ENCODE data around the gene CH25H.
A peak's percentile ranks its signal among the peaks of the same experiment; 100 is the strongest.
"Not testable (repeated sequence)": the region's sequence is repeated elsewhere in the genome, so short reads cannot be mapped to it uniquely, and the experiment has no call there.

The CH25H gene

DNA sequence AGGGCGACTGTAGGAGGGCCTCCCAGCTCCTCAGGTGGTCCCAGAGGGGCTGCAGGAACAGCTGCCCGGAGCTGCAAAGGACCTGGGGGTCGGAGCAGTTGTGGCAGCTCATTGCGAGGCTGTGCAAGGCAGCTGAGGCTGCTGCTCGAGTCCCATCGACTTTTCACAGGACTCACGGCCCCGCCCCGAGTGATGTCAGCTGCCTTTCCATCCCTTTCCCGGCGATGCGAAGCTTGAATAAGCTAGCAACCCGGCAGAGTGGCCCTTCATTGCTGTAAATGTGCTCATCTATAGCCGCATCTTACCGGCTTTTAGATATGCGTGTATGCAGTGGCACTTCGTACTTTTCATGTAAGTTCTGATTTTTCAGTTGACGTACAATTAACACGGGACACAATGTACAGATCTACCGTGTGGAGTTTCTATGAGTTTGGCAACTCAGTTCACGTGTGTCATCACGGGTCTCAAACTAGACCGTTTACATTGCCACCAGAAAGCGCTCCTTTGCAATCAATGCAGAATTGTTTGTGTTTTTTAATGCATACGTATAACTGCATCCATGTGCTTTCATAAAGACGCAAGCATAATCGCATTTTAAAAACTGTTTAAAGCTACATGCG lies at the start of gene CH25H:
TSS of gene CH25H (minus strand) at position 137 of the 620 bp plus-strand sequence. CDS start at position 112, 25 bp downstream.
- TF ChIP-seq CTCF (IDR thresholded peaks at IDR 0.05; ENCODE audit: insufficient read depth, low read length, missing control alignments), result no peak
- ChIA-PET CTCF (interaction anchor here (0.7 to 11.3 kb wide), 12 partner anchors 8 to 371 kb away, joined by 3 to 166 read pairs (median 4); partner anchors contain the start of gene FAS), POLR2A (interaction anchor here (0.7 to 1.7 kb wide), 5 partner anchors 19 to 128 kb away, joined by 3 to 9 read pairs (median 4); no protein-coding TSS in a partner anchor)
- H3K4me3 ChIP-seq (ENCODE audit: low read depth, low read length), result peak within 1 kb of the TSS; percentile 66
- DNase-seq (ENCODE audit: low read depth, low spot score), result no peak

- no peak for DNase-seq (ENCODE audit: low read depth, low spot score)
- H3K4me3 ChIP-seq (ENCODE audit: low read depth, low read length), result no peak overlapping the region
- TF ChIP-seq CTCF (IDR thresholded peaks at IDR 0.05; ENCODE audit: insufficient read depth, low read length, missing control alignments), result no peak
- ChIA-PET POLR2A (no interaction called here), CTCF (interaction anchor here (0.9 to 1.8 kb wide), 4 partner anchors 99 to 158 kb away, joined by 3 to 18 read pairs (median 4); partner anchors contain the start of gene IFIT5)
Observed at GRCh38 chr10:89256340-89256739, 49.2 kb upstream of the CH25H start.

- CTCF ChIA-PET, result interaction anchor here (0.9 to 1.8 kb wide), 4 partner anchors 100 to 158 kb away, joined by 3 to 18 read pairs (median 4); partner anchors contain the start of gene IFIT5
Observed at GRCh38 chr10:89255793-89256192, 48.7 kb upstream of the CH25H start.

DNA sequence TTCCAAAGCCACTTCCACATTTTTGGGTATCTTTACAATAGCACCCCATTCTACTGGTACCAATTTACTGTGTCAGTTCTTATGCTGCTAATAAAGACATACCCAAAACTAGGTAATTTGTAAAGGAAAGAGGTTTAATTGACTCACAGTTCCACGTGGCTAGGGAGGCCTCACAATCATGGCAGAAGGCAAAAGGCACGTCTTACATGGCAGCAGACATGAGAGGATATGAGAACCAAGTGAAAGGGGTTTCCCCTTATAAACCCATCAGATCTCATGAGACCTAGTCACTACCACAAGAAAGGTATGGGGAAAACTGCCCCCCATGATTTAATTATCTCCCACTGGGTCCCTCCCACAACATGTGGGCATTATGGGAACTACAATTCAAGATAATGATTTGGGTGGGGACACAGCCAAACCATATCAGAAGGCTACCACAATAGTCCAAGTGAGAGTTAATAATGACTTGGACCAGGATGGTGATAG lies 48.0 kb upstream of the CH25H start:
- POLR2A ChIA-PET; H3K4me3 ChIP-seq (ENCODE audit: low read depth, low read length); DNase-seq (ENCODE audit: low read depth, low spot score): not testable (repeated sequence)
- CTCF ChIA-PET, result interaction anchor here (1.2 to 1.8 kb wide), 3 partner anchors 100 to 159 kb away, joined by 3 to 18 read pairs (median 4); partner anchors contain the start of gene IFIT5

More at GRCh38 chr10:89255793-89256192, 48.7 kb upstream of the CH25H start:
- DNase-seq (ENCODE audit: low read depth, low spot score), result no peak
- H3K4me3 ChIP-seq (ENCODE audit: low read depth, low read length), result no peak overlapping the region
- TF ChIP-seq CTCF (IDR thresholded peaks at IDR 0.05; ENCODE audit: insufficient read depth, low read length, missing control alignments), result no peak
- POLR2A ChIA-PET, result no interaction called here

DNA sequence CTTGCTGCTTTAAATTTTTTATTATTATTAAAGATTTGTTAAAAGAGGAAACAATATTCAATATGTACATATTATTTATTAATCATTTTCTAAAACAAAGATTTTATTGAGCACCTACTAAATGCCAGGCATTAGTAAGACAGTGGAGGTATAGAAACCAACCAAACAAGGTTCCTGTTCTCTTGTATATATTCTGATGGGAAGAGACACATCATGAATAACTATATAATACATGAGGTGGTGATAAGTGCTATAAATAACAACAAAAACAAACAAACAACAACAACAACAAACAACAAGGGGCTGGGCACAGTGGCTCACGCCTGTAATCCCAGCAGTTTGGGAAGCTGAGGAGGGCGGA lies 45.1 kb upstream of the CH25H start:
- H3K4me3 ChIP-seq (ENCODE audit: low read depth, low read length), result no peak overlapping the region
- no peak for TF ChIP-seq CTCF (IDR thresholded peaks at IDR 0.05; ENCODE audit: insufficient read depth, low read length, missing control alignments)
- ChIA-PET POLR2A (interaction anchor here (1.3 kb wide), 1 partner anchor 10 kb away, joined by 4 read pairs; no protein-coding TSS in a partner anchor), CTCF (interaction anchor here (0.9 to 5.6 kb wide), 4 partner anchors 34 to 140 kb away, joined by 3 to 30 read pairs (median 18); partner anchors contain the start of gene IFIT1)
- no peak for DNase-seq (ENCODE audit: low read depth, low spot score)

GRCh38 chr10:89251409-89252224 lies 44.5 kb upstream of the CH25H start, which contains the start of gene LIPA:
TSS of gene LIPA (minus strand) at chr10:89251775. CDS start at chr10:89247648, 4,127 bp downstream.
- peak within 1 kb of the TSS; percentile 83 for H3K4me3 ChIP-seq (ENCODE audit: low read depth, low read length)
- peak; percentile 81 for DNase-seq (ENCODE audit: low read depth, low spot score)
- POLR2A ChIA-PET, result interaction anchor here (0.9 to 1.4 kb wide), 3 partner anchors 10 to 164 kb away, joined by 3 to 4 read pairs (median 3); partner anchors contain the start of gene IFIT1
- CTCF ChIA-PET, result interaction anchor here (0.9 to 5.6 kb wide), 8 partner anchors 13 to 222 kb away, joined by 3 to 30 read pairs (median 3); partner anchors contain the start of gene IFIT1
- TF ChIP-seq CTCF (IDR thresholded peaks at IDR 0.05; ENCODE audit: insufficient read depth, low read length, missing control alignments), result no peak

Measured in AG04449 (cell line).